IMR-90 (cell line): ENCODE data around the gene ADAM12. TPM values are rescaled to one million over a fixed set of nuclear protein-coding genes. Genes with fewer than 3 reads are reported as not detected.

Source experiments
- ATAC-seq: fragments of 200-7000 bp; cut with Tn5 transposase; 2 replicates; pipeline ENCODE4 v1.9.1; 2020; ENCODE audit warnings: low read depth, mild to moderate bottlenecking, moderate library complexity
- BruUV-seq: library from RNA; stranded (reverse); fragments of 400-500 nt; replicated peaks from 2 replicates; lab custom pipeline; 2021; lab: Mats Ljungman, UMichigan
- CTCF ChIA-PET: fragments of 300-600 bp; formaldehyde crosslinking; extraction: SDS; loops from one replicate; lab custom pipeline; 2021; ENCODE audit warnings: antibody characterized with exemption; lab: Yijun Ruan, JAX
- POLR2A ChIA-PET: fragments of 300-600 bp; sonication (Branson Sonifier 250); formaldehyde crosslinking; loops from one replicate; lab custom pipeline; 2022; ENCODE audit warnings: antibody characterized with exemption; ENCODE audit not compliant: unreplicated experiment; lab: Charles Lee
- DNase-seq: peaks from one replicate; pipeline ENCODE4 v3.0.0; 2013
- H2AFZ ChIP-seq: replicated peaks from 2 replicates; pipeline ENCODE3; 2013; ENCODE audit warnings: low read length, mild to moderate bottlenecking; ENCODE audit not compliant: poor library complexity
- H2AK5ac ChIP-seq: 2 replicates; pipeline ENCODE4 v1.6.1; 2013; ENCODE audit warnings: low read depth, low read length, inconsistent platforms
- H2AK9ac ChIP-seq: replicated peaks from 2 replicates; pipeline ENCODE3; 2013; ENCODE audit warnings: mild to moderate bottlenecking, low read depth, low read length, moderate library complexity; ENCODE audit not compliant: poor library complexity
- H2BK120ac ChIP-seq: 2 replicates; pipeline ENCODE4 v1.6.1; 2013; ENCODE audit warnings: low read depth, low read length, inconsistent platforms
- H2BK15ac ChIP-seq: 3 replicates; pipeline ENCODE4 v1.6.1; 2013; ENCODE audit warnings: low read depth, low read length, inconsistent platforms
- H2BK20ac ChIP-seq: 2 replicates; pipeline ENCODE4 v1.6.1; 2013; ENCODE audit warnings: low read depth, mild to moderate bottlenecking, inconsistent platforms, low read length, moderate library complexity
- H2BK5ac ChIP-seq: 2 replicates; pipeline ENCODE4 v1.6.1; 2013; ENCODE audit warnings: mild to moderate bottlenecking, low read depth, low read length, inconsistent platforms; ENCODE audit not compliant: poor library complexity, severe bottlenecking
- H3K14ac ChIP-seq: replicated peaks from 2 replicates; pipeline ENCODE4 v1.6.1; 2013; ENCODE audit warnings: low read depth, low read length, inconsistent platforms
- H3K18ac ChIP-seq: 2 replicates; pipeline ENCODE4 v1.6.1; 2013; ENCODE audit warnings: low read depth, low read length, control low read depth
- H3K23ac ChIP-seq: 2 replicates; pipeline ENCODE4 v1.6.1; 2013; ENCODE audit warnings: low read depth, low read length, inconsistent platforms
- H3K27ac ChIP-seq: 2 replicates; pipeline ENCODE4 v1.5.1; 2013; ENCODE audit warnings: mild to moderate bottlenecking, control low read depth, low read length; ENCODE audit not compliant: insufficient read depth
- H3K27me3 ChIP-seq: 2 replicates; pipeline ENCODE4 v1.6.1; 2013; ENCODE audit warnings: low read length; ENCODE audit not compliant: control insufficient read depth, insufficient read depth
- H3K36me3 ChIP-seq: 2 replicates; pipeline ENCODE4 v1.6.1; 2013; ENCODE audit warnings: low read length, mixed read lengths; ENCODE audit not compliant: control insufficient read depth, insufficient read depth
- H3K4ac ChIP-seq: 2 replicates; pipeline ENCODE4 v1.6.1; 2013; ENCODE audit warnings: low read depth, low read length, inconsistent platforms
- H3K4me1 ChIP-seq: 2 replicates; pipeline ENCODE4 v1.6.1; 2013; ENCODE audit warnings: low read length, mixed read lengths; ENCODE audit not compliant: control insufficient read depth, insufficient read depth
- H3K4me2 ChIP-seq: 2 replicates; pipeline ENCODE4 v1.6.1; 2013; ENCODE audit warnings: low read depth, mild to moderate bottlenecking, control low read depth, low read length, moderate library complexity
- H3K4me3 ChIP-seq: 2 replicates; pipeline ENCODE4 v1.5.1; 2013; ENCODE audit warnings: low read depth, mild to moderate bottlenecking, control low read depth, low read length, moderate library complexity; ENCODE audit not compliant: insufficient read depth
- H3K56ac ChIP-seq: 2 replicates; pipeline ENCODE4 v1.6.1; 2013; ENCODE audit warnings: low read length, inconsistent platforms; ENCODE audit not compliant: insufficient read depth; ENCODE audit errors: extremely low read depth
- H3K79me1 ChIP-seq, 2 experiments: 2 replicates each; pipeline ENCODE4 v1.6.1; 2013; ENCODE audit warnings: low read length in 2 of 2, inconsistent platforms in 1 of 2, low read depth in 1 of 2
- H3K9ac ChIP-seq: 2 replicates; pipeline ENCODE4 v1.6.1; 2013; ENCODE audit warnings: low read depth, low read length, control low read depth
- H3K9me1 ChIP-seq: 2 replicates; pipeline ENCODE4 v1.6.1; 2013; ENCODE audit warnings: low read length, inconsistent platforms; ENCODE audit not compliant: insufficient read depth
- H3K9me3 ChIP-seq: 2 replicates; pipeline ENCODE4 v1.6.1; 2013; ENCODE audit warnings: low read length; ENCODE audit not compliant: control insufficient read depth, insufficient read depth
- H4K20me1 ChIP-seq: 2 replicates; pipeline ENCODE4 v1.6.1; 2013; ENCODE audit warnings: low read length, inconsistent platforms; ENCODE audit not compliant: insufficient read depth
- H4K5ac ChIP-seq: 2 replicates; pipeline ENCODE4 v1.6.1; 2013; ENCODE audit warnings: mild to moderate bottlenecking, low read depth, low read length, control low read depth
- H4K8ac ChIP-seq, 2 experiments: 2 replicates each; pipeline ENCODE4 v1.6.1; 2013; ENCODE audit warnings: low read depth in 2 of 2, low read length in 2 of 2, control low read depth in 1 of 2, inconsistent platforms in 1 of 2
- H4K91ac ChIP-seq: 2 replicates; pipeline ENCODE4 v1.6.1; 2013; ENCODE audit warnings: low read depth, low read length, inconsistent platforms; ENCODE audit not compliant: insufficient read depth
- BHLHE40 ChIP-seq: fragments of 150-350 bp; IDR thresholded peaks from 2 replicates; pipeline ENCODE4 v1.6.1; 2016; ENCODE audit warnings: mild to moderate bottlenecking, low read depth, low read length
- RCOR1 ChIP-seq: IDR thresholded peaks from 2 replicates; pipeline ENCODE4 v1.6.1; 2012; ENCODE audit warnings: mild to moderate bottlenecking, low read length, improper control_type of control experiment; ENCODE audit not compliant: insufficient replicate concordance
- WGBS, 2 experiments: methylation state at CpG; one replicate each; pipeline versions ENCODE4 v1.1.5 to v1.1.7; 2013; ENCODE audit warnings: missing lambda C conversion rate in 2 of 2; ENCODE audit not compliant: insufficient read length in 1 of 2; ENCODE audit errors: extremely low coverage in 2 of 2; 5-methylcytosine and 5-hydroxymethylcytosine counted together
- dilution Hi-C: fragments of 300-500 bp; cut with HindIII; formaldehyde crosslinking; loops from one replicate; pipeline ENCODE4 v1.14.3; 2018; ENCODE audit warnings: low sequenced_read_pairs; ENCODE audit not compliant: unreplicated experiment
- in situ Hi-C: fragments of 300-500 bp; cut with MboI; formaldehyde crosslinking; loops from 3 replicates; pipeline ENCODE4 v1.14.3; 2019; ENCODE audit warnings: low sequenced_read_pairs, inconsistent platforms, mixed read lengths
- intact Hi-C: fragments of 100-400 bp; cut with micrococcal nuclease; formaldehyde crosslinking; loops from 2 replicates; pipeline ENCODE4 v1.10.0; 2022
- polyA plus RNA-seq, 3 experiments: library from polyadenylated mRNA; depleted of rRNA; stranded (reverse); fragments of >200 nt; gene quantifications; 2 replicates each; pipeline ENCODE4 v1.2.3, GENCODE V29; 2012; ENCODE audit warnings: low replicate concordance in 1 of 3
- total RNA-seq: library from RNA; depleted of rRNA; stranded (reverse); fragments of >200 nt; gene quantifications from 2 replicates; pipeline ENCODE4 v1.2.3, GENCODE V29; 2012

The ADAM12 gene
- total and polyA plus RNA-seq, 2 of the 4 experiments (the other 2 are of a cell fraction): 9.6 to 10.2 TPM

- no peak overlapping the region for H2BK15ac ChIP-seq
- in situ Hi-C loops: no loop called here
- H2BK20ac ChIP-seq: no peak overlapping the region
- intact Hi-C loops: no loop called here
- no peak overlapping the region for H3K27ac ChIP-seq
- H2AK9ac ChIP-seq: no peak overlapping the region
- ATAC-seq: no peak
- H4K91ac ChIP-seq: no peak overlapping the region
- dilution Hi-C loops: no loop called here
- no peaks in the 10 kb centered on the region for H3K9me3 ChIP-seq
- no peak overlapping the region for H3K4me2 ChIP-seq
- ChIA-PET CTCF (interaction anchor here (0.6 kb wide), 1 partner anchor 13 kb away, joined by 3 read pairs; no protein-coding TSS in a partner anchor), POLR2A (no interaction called here)
- H3K4ac ChIP-seq: no peak overlapping the region
- no peak overlapping the region for H2BK5ac ChIP-seq
- H4K5ac ChIP-seq: no peak overlapping the region
- no TSS peak for BruUV-seq
- no peak overlapping the region for H2AFZ ChIP-seq
- H3K27me3 ChIP-seq: peaks cover 2% of the 10 kb centered on the region
- no peaks in the 10 kb centered on the region for H3K79me1 ChIP-seq
- H3K14ac ChIP-seq: no peak overlapping the region
- no peak overlapping the region for H2BK120ac ChIP-seq
- H3K56ac ChIP-seq: no peak overlapping the region
- no peaks in the 10 kb centered on the region for H3K9me1 ChIP-seq
- no peak overlapping the region for H3K4me3 ChIP-seq
- no peak for DNase-seq
- no peak overlapping the region for H2AK5ac ChIP-seq
- H3K4me1 ChIP-seq: peaks cover 2% of the 10 kb centered on the region; the same call in 1 of the 2 replicates
- TF ChIP-seq RCOR1 (no peak), BHLHE40 (no peak)
- no peaks in the 10 kb centered on the region for H4K20me1 ChIP-seq
- no peak overlapping the region for H3K18ac ChIP-seq
- no CpG with 5 or more reads among the region's 4 CpGs for WGBS, 2 experiments
- no peaks in the 10 kb centered on the region for H3K36me3 ChIP-seq
- no peak overlapping the region for H3K23ac ChIP-seq
- H3K9ac ChIP-seq: no peak overlapping the region
- H4K8ac ChIP-seq: no peak overlapping the region
These were observed 29.0 kb upstream of the ADAM12 start for GRCh38 chr10:126417220-126417825.
